ENCODE measurements around the gene TCF4. TPM values are rescaled to one million over a fixed set of nuclear protein-coding genes. Genes with fewer than 3 reads are reported as not detected.

The TCF4 gene
- total RNA-seq, 1 experiment from 2014 or later: 2.3 TPM

GRCh38 chr18:55522011-55522410 lies 66.0 kb downstream of the TCF4 start:
- Histone ChIP-seq H3K4me1 (ENCODE audit: control insufficient read depth, insufficient read depth, low read length) (no peaks in the 10 kb centered on the region), H3K4me3 (ENCODE audit: low read depth in 2 of 2, low read length in 2 of 2) (no peak overlapping the region), H3K27me3 (ENCODE audit: control insufficient read depth, insufficient read depth, low read length) (no peaks in the 10 kb centered on the region), H3K36me3 (ENCODE audit: control insufficient read depth, insufficient read depth, low read length) (no peaks in the 10 kb centered on the region), H3K9me3 (ENCODE audit: control insufficient read depth, insufficient read depth, low read depth, low read length) (no peaks in the 10 kb centered on the region), H3K27ac (ENCODE audit: low read length) (no peak overlapping the region)
- no peak for DNase-seq (ENCODE audit: low read depth, low spot score)
- no TSS peak for BruUV-seq (replicated peaks)
- peak; percentile 24; the same call in 1 of the 2 replicates for TF ChIP-seq CTCF (IDR thresholded peaks at IDR 0.05)
- no peak for TF ChIP-seq REST (IDR thresholded peaks at IDR 0.05; ENCODE audit: insufficient read depth in 1 of 2, low read depth in 2 of 2, low read length in 1 of 2)
- TF ChIP-seq TCF7L2 (IDR thresholded peaks at IDR 0.05; ENCODE audit: low read depth, low read length): no peak
- TF ChIP-seq SIN3A (IDR thresholded peaks at IDR 0.05; ENCODE audit: borderline replicate concordance, insufficient read depth, low read depth, low read length): no peak
- no peak for TF ChIP-seq POLR2AphosphoS5 (IDR thresholded peaks at IDR 0.05; ENCODE audit: low read depth, low read length)
- CTCF ChIA-PET: no interaction called here
- POLR2A ChIA-PET: no interaction called here
- in situ Hi-C loops (cut with HindIII; ENCODE audit: low pct_unique_long_range_greater_than_20kb, low sequenced_read_pairs): no loop called here
- ATAC-seq: no peak
- intact Hi-C loops (cut with micrococcal nuclease; ENCODE audit: unreplicated experiment): no loop called here

GRCh38 chr18:55517055-55517454 lies 70.9 kb downstream of the TCF4 start:
- Histone ChIP-seq H3K27me3 (ENCODE audit: control insufficient read depth, insufficient read depth, low read length) (no peaks in the 10 kb centered on the region), H3K9me3 (ENCODE audit: control insufficient read depth, insufficient read depth, low read depth, low read length) (no peaks in the 10 kb centered on the region), H3K4me3 (ENCODE audit: low read depth in 2 of 2, low read length in 2 of 2) (no peak overlapping the region), H3K36me3 (ENCODE audit: control insufficient read depth, insufficient read depth, low read length) (no peaks in the 10 kb centered on the region), H3K4me1 (ENCODE audit: control insufficient read depth, insufficient read depth, low read length) (no peaks in the 10 kb centered on the region), H3K27ac (ENCODE audit: low read length) (no peak overlapping the region)
- TF ChIP-seq CTCF (IDR thresholded peaks at IDR 0.05): no peak
- no peak for TF ChIP-seq REST (IDR thresholded peaks at IDR 0.05; ENCODE audit: insufficient read depth in 1 of 2, low read depth in 2 of 2, low read length in 1 of 2)
- no peak for TF ChIP-seq POLR2AphosphoS5 (IDR thresholded peaks at IDR 0.05; ENCODE audit: low read depth, low read length)
- ATAC-seq: no peak
- in situ Hi-C loops (cut with HindIII; ENCODE audit: low pct_unique_long_range_greater_than_20kb, low sequenced_read_pairs) (no loop called here), intact Hi-C loops (cut with micrococcal nuclease; ENCODE audit: unreplicated experiment) (no loop called here)
- DNase-seq (ENCODE audit: low read depth, low spot score): no peak
- ChIA-PET CTCF (no interaction called here), POLR2A (no interaction called here)
- no TSS peak for BruUV-seq (replicated peaks)

Data from Panc1 (cell line).